Bronchial epithelial cell (primary cell): ENCODE results near the gene CACNB1. TPM values are rescaled to one million over a fixed set of nuclear protein-coding genes. Genes with fewer than 3 reads are reported as not detected.

Source experiments
- DNase-seq: peaks from one replicate; pipeline ENCODE4 v3.0.0-alpha.2; 2010; ENCODE audit warnings: low read depth
- FAIRE-seq: peaks from 2 replicates; lab custom pipeline; 2011; peaks lifted over from hg19 to GRCh38; lab: Jason Lieb, UNC
- H3K27me3 ChIP-seq: 2 replicates; pipeline ENCODE4 v1.5.1; 2011; ENCODE audit warnings: low read length; ENCODE audit not compliant: control insufficient read depth, insufficient read depth
- H3K36me3 ChIP-seq: 2 replicates; pipeline ENCODE4 v1.5.1; 2011; ENCODE audit warnings: low read length; ENCODE audit not compliant: control insufficient read depth, insufficient read depth
- H3K4me3 ChIP-seq: 2 replicates; pipeline ENCODE4 v1.5.1; 2011; ENCODE audit warnings: mild to moderate bottlenecking, low read depth, low read length, control low read depth
- CTCF ChIP-seq: IDR thresholded peaks from 2 replicates; pipeline ENCODE4 v1.5.1; 2011; ENCODE audit warnings: mild to moderate bottlenecking, moderate library complexity, low read length, control low read depth, inconsistent platforms; ENCODE audit not compliant: insufficient read depth, severe bottlenecking
- total RNA-seq: library from RNA; depleted of rRNA; stranded (reverse); fragments of >200 nt; gene quantifications from 2 replicates; pipeline ENCODE4 v1.2.1, GENCODE V29; 2014

Gene CACNB1
- total RNA-seq, 1 donor from 2014 or later = 4.7 TPM

GRCh38 chr17:39183720-39184119, 13.7 kb downstream of the CACNB1 start:
- peak; percentile 80 for FAIRE-seq
- Histone ChIP-seq H3K27me3 (no peaks in the 10 kb centered on the region), H3K36me3 (peaks cover 25% of the 10 kb centered on the region), H3K4me3 (no peak overlapping the region)
- TF ChIP-seq CTCF = no peak
- no peak for DNase-seq

GRCh38 chr17:39183045-39183444, 14.4 kb downstream of the CACNB1 start:
- FAIRE-seq (no peak), DNase-seq (no peak)
- H3K36me3 ChIP-seq = peaks cover 25% of the 10 kb centered on the region

GRCh38 chr17:39181303-39181702, 16.2 kb downstream of the CACNB1 start:
- FAIRE-seq = no peak
- no peak for TF ChIP-seq CTCF
- DNase-seq = no peak
- Histone ChIP-seq H3K36me3 (peaks cover 25% of the 10 kb centered on the region), H3K4me3 (no peak overlapping the region), H3K27me3 (no peaks in the 10 kb centered on the region)

More at GRCh38 chr17:39183045-39183444, 14.4 kb downstream of the CACNB1 start:
- Histone ChIP-seq H3K4me3 (no peak overlapping the region), H3K27me3 (no peaks in the 10 kb centered on the region)
- no peak for TF ChIP-seq CTCF

GRCh38 chr17:39178536-39178935, 18.9 kb downstream of the CACNB1 start:
- H3K4me3 ChIP-seq = no peak overlapping the region
- peaks cover 13% of the 10 kb centered on the region for H3K36me3 ChIP-seq
- peak; percentile 61 for DNase-seq
- FAIRE-seq = no peak
- no peaks in the 10 kb centered on the region for H3K27me3 ChIP-seq
- no peak for TF ChIP-seq CTCF

GRCh38 chr17:39177256-39177655, 20.2 kb downstream of the CACNB1 start:
- H3K27me3 ChIP-seq = no peaks in the 10 kb centered on the region

More at GRCh38 chr17:39177256-39177655, 20.2 kb downstream of the CACNB1 start:
- DNase-seq (no peak), FAIRE-seq (no peak)
- no peak for TF ChIP-seq CTCF
- Histone ChIP-seq H3K4me3 (no peak overlapping the region), H3K36me3 (peaks cover 9% of the 10 kb centered on the region)
